Activated CD4-positive, alpha-beta memory T cell treated with anti-CD3 and anti-CD28 coated beads for 36 hours (primary cell): ENCODE results near the gene TMEM238. TPM values are rescaled to one million over a fixed set of nuclear protein-coding genes. Genes with fewer than 3 reads are reported as not detected.
"Not testable (repeated sequence)": the region's sequence is repeated elsewhere in the genome, so short reads cannot be mapped to it uniquely, and the experiment has no call there.

Experiments
- CTCF ChIA-PET: fragments of 350-600 bp; sonication (Branson Sonifier 250); formaldehyde crosslinking; loops from one replicate; lab custom pipeline; 2021; ENCODE audit warnings: antibody characterized with exemption, inconsistent platforms; lab: Charles Lee
- POLR2A ChIA-PET: fragments of 350-600 bp; sonication (Branson Sonifier 250); formaldehyde crosslinking; loops from one replicate; lab custom pipeline; 2021; ENCODE audit warnings: antibody characterized with exemption; lab: Charles Lee
- DNase-seq: peaks from one replicate; pipeline ENCODE4 v3.0.0-alpha.2; 2020
- H3K27ac Mint-ChIP-seq: one replicate; pipeline ENCODE4 v1.8.0; 2021; ENCODE audit warnings: mixed read lengths
- H3K27me3 Mint-ChIP-seq: one replicate; pipeline ENCODE4 v1.8.0; 2021; ENCODE audit warnings: mixed read lengths
- H3K36me3 Mint-ChIP-seq: one replicate; pipeline ENCODE4 v1.8.0; 2021; ENCODE audit warnings: mixed read lengths
- H3K4me1 Mint-ChIP-seq: one replicate; pipeline ENCODE4 v1.8.0; 2021; ENCODE audit warnings: low read depth, mixed read lengths
- H3K4me3 Mint-ChIP-seq: one replicate; pipeline ENCODE4 v1.8.0; 2021; ENCODE audit warnings: mild to moderate bottlenecking, mixed read lengths
- H3K9me3 Mint-ChIP-seq: one replicate; pipeline ENCODE4 v1.8.0; 2021; ENCODE audit warnings: mixed read lengths
- intact Hi-C: fragments of 100-400 bp; cut with micrococcal nuclease; formaldehyde crosslinking; loops from one replicate; pipeline ENCODE4 v1.15.1; 2023
- total RNA-seq, 2 experiments: library from RNA; stranded (reverse); gene quantifications; one replicate each; pipeline ENCODE4 v1.2.3, GENCODE V29; 2021

The TMEM238 gene
- total RNA-seq, 2 experiments from 2014 or later, result 6.3 to 7.0 TPM

DNA sequence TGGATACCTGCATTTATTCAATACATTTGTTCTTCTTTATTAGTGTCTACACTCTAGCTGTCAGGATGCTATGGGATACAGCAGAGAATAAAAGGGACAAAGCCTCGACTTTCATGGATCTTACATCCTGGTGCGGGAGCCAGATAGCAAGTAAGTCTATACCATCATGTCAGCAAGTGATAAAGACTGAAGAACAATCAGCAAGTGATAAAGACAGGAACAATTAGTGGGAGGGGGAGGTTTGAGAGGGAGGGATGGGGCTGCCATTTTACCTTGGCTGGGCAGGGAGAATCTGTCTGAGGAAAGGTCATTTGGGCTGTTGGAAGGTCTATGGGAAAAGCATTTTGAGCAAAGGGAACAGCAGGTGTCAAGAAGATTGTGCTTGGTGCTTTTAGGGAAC, 26.1 kb upstream of the TMEM238 start:
- peaks cover 26% of the 10 kb centered on the region for H3K4me1 Mint-ChIP-seq
- H3K27me3 Mint-ChIP-seq, result no peaks in the 10 kb centered on the region
- H3K9me3 Mint-ChIP-seq, result peaks cover 4% of the 10 kb centered on the region
- ChIA-PET POLR2A (interaction anchor here (1.1 kb wide), 1 partner anchor 14 kb away, joined by 3 read pairs; no protein-coding TSS in a partner anchor), CTCF (interaction anchor here (0.8 to 1.1 kb wide), 2 partner anchors 249 to 250 kb away, joined by 3 read pairs; no protein-coding TSS in a partner anchor)
- H3K36me3 Mint-ChIP-seq, result peaks cover 29% of the 10 kb centered on the region
- intact Hi-C loops, result no loop called here
- no peak overlapping the region for H3K27ac Mint-ChIP-seq
- DNase-seq, result no peak
- no peak overlapping the region for H3K4me3 Mint-ChIP-seq

DNA sequence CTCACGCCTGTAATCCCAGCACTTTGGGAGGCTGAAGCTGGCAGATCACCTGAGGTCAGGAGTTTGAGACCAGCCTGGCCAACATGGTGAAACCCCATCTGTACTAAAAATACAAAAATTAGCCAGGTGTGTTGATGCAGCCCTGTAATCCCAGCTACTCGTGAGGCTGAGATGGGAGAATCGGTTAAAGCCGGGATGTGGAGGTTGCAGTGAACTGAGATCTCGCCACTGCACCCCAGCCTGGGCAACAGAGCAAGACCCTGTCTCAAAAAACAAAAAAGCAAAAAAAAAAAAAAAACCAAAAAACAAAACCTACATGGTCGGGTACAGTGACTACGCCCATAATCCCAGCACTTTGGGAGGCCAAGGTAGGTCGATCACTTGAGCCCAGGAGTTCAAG, 25.1 kb upstream of the TMEM238 start:
- H3K4me3 Mint-ChIP-seq, result not testable (repeated sequence)
- H3K36me3 Mint-ChIP-seq, result peaks cover 31% of the 10 kb centered on the region
- POLR2A ChIA-PET, result interaction anchor here (0.9 to 1.8 kb wide), 5 partner anchors 10 to 129 kb away, joined by 3 to 8 read pairs (median 4); partner anchors contain the start of genes HSPBP1, KMT5C and TMEM238

DNA sequence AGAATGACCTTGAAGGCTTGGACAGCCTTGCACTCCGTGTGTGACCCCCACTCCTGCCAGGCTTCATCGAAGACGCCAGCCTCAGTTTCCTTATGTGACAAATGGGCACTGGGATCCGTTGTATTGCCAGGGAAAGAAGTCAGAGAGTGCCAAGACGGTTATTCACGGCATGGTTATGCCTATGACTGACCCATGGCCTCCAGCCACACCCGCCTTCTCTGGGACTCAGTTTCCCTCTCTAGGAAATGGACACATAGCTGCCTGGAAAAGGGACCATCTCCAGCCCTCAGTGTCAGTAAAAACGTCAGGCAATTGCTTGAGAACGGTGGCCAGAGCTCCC, 24.4 kb upstream of the TMEM238 start:
- ChIA-PET POLR2A (interaction anchor here (0.6 to 1.8 kb wide), 6 partner anchors 9 to 129 kb away, joined by 3 to 8 read pairs (median 4); partner anchors contain the start of genes HSPBP1, KMT5C and TMEM238), CTCF (interaction anchor here (0.9 to 1.7 kb wide), 4 partner anchors 10 to 105 kb away, joined by 3 to 6 read pairs (median 4); no protein-coding TSS in a partner anchor)
- DNase-seq, result no peak
- peak overlapping the region; percentile 97 for H3K27ac Mint-ChIP-seq
- H3K4me3 Mint-ChIP-seq, result peak overlapping the region; percentile 90
- H3K27me3 Mint-ChIP-seq, result no peaks in the 10 kb centered on the region
- H3K36me3 Mint-ChIP-seq, result peaks cover 36% of the 10 kb centered on the region
- H3K4me1 Mint-ChIP-seq, result peaks cover 26% of the 10 kb centered on the region
- intact Hi-C loops, result loop anchor here (1.0 to 2.0 kb wide), 3 partner anchors 23 to 149 kb away; partner anchors contain the start of genes KMT5C, PPP6R1 and RPL28
- H3K9me3 Mint-ChIP-seq, result peaks cover 4% of the 10 kb centered on the region

More for the DNA sequence above, 25.1 kb upstream of the TMEM238 start:
- CTCF ChIA-PET, result interaction anchor here (0.9 to 1.7 kb wide), 4 partner anchors 9 to 106 kb away, joined by 3 to 6 read pairs (median 4); no protein-coding TSS in a partner anchor
- Mint-ChIP-seq H3K4me1 (peaks cover 26% of the 10 kb centered on the region), H3K27ac (peak overlapping the region; percentile 60)
- H3K9me3 Mint-ChIP-seq, DNase-seq, H3K27me3 Mint-ChIP-seq: not testable (repeated sequence)
- intact Hi-C loops, result loop anchor here (2.0 kb wide), 1 partner anchor 70 kb away; the partner anchor contains the start of gene KMT5C

DNA sequence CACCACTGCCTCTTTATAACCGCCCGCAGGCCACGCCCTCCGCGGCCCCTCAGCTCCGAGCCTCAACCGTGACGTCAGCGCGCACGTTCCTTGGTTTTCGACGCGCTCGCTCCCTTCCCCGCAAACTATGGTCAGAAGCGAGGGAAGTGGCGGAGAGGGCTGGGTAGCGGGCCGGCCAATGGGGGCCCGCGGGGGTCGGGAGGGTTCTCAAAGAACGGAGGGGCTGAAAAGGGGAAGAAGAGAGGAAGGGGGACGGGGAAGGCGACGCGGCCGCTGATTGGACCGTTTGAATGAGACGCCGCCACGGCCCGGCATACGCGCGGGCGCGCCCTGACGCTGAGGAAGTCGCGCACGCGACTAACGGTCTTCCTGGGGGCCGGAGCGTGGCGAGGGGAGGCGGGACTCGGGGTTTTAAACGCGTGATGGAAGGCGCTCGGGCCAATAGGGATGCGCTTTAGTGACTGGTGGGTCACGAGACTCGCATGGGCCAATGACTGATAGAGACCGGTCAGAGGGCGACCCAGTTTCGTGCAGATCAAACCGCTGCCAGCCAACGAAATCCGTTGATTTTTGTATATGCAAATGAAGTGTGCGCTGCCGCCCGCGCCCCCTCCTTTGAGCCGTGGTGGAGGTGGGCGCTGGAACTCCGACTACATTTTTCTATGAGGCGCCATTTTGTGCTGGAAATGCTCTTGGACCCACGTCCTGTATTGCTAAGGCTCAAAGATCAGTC, 23.9 kb upstream of the TMEM238 start:
- peak overlapping the region; percentile 97 for H3K27ac Mint-ChIP-seq
- H3K4me1 Mint-ChIP-seq, result peaks cover 26% of the 10 kb centered on the region
- H3K36me3 Mint-ChIP-seq, result peaks cover 41% of the 10 kb centered on the region
- POLR2A ChIA-PET, result interaction anchor here (0.5 to 6.6 kb wide), 19 partner anchors 9 to 290 kb away, joined by 3 to 118 read pairs (median 6); partner anchors contain the start of genes FIZ1, ISOC2, KMT5C and PPP1R12C
- peaks cover 4% of the 10 kb centered on the region for H3K9me3 Mint-ChIP-seq
- peak overlapping the region; percentile 90 for H3K4me3 Mint-ChIP-seq
- DNase-seq, result peak; percentile 98
- H3K27me3 Mint-ChIP-seq, result no peaks in the 10 kb centered on the region
- intact Hi-C loops, result loop anchor here (1.0 to 2.0 kb wide), 4 partner anchors 10 to 149 kb away; partner anchors contain the start of genes KMT5C, PPP6R1 and RPL28
- CTCF ChIA-PET, result interaction anchor here (0.7 to 1.7 kb wide), 7 partner anchors 10 to 266 kb away, joined by 3 to 6 read pairs (median 4); partner anchors contain the start of gene KMT5C

DNA sequence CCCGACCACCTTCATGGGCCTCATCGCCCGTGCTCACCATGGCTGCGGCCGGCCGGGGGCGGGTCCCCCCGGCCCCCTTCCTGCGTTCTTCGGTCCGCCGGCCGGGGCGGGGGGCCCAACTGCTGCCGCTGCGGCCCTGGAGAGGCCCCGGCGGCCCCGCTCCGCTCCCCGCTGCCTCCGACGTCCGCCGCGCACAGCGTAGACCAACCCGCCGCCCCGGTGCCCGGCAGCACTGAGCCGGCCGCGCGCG, 23.4 kb upstream of the TMEM238 start, which contains the start of gene UBE2S:
Gene UBE2S, minus strand, starts transcription at position 239 of the 250 bp plus-strand sequence. Its CDS starts 199 bp downstream, at position 40.
- DNase-seq, H3K9me3 Mint-ChIP-seq, H3K27me3 Mint-ChIP-seq: not testable (repeated sequence)
- Mint-ChIP-seq H3K27ac (peak within 1 kb of the TSS; percentile 97), H3K4me3 (peak within 1 kb of the TSS; percentile 93), H3K36me3 (peaks cover 46% of the 10 kb centered on the region), H3K4me1 (peaks cover 26% of the 10 kb centered on the region)
- ChIA-PET CTCF (interaction anchor here (0.7 to 1.0 kb wide), 4 partner anchors 12 to 266 kb away, joined by 3 to 4 read pairs (median 4); partner anchors contain the start of gene KMT5C), POLR2A (interaction anchor here (0.6 to 6.6 kb wide), 15 partner anchors 9 to 290 kb away, joined by 3 to 118 read pairs (median 6); partner anchors contain the start of genes FIZ1, ISOC2, KMT5C and PPP1R12C)
- intact Hi-C loops, result loop anchor here (1.0 kb wide), 1 partner anchor 9 kb away; no protein-coding TSS in a partner anchor

DNA sequence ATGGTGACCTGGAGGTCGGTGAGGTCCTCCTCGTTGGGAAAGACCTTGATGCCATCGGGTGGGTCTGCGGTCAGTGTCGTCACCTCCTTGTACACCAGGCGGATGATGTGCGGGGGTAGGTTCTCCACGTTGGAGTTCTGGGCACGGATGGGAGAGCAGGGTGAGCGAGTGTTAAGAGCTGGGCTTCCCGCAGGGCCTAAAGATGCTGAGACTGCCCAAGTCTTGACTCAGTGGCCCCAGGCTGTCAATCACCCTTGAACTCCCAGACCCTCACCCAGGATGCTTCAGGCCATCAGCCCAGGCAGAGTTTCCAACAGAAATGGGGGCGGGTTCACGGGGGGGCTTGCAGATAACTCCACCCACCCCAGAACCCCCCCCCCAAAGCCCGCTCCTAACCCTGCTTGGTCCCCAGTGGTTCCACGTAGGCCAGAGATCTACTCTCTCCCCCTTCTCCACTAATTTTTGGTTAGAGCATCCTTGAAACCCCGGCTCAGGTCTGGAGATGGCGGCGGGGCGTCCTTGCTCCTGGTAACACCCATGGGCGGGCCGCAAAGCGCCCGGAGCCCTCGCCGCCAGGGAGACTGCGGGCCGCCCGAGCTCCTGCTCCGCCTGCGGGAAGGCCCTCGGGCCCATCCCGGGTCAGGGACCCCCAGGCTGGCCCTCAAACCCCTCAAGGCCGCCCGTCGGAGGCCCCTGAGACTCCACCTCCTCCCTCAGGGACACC, 22.9 kb upstream of the TMEM238 start:
- H3K27me3 Mint-ChIP-seq, result no peaks in the 10 kb centered on the region
- intact Hi-C loops, result loop anchor here (1.0 kb wide), 1 partner anchor 9 kb away; no protein-coding TSS in a partner anchor
- peak; percentile 33 for DNase-seq
- peaks cover 4% of the 10 kb centered on the region for H3K9me3 Mint-ChIP-seq
- H3K4me1 Mint-ChIP-seq, result peaks cover 26% of the 10 kb centered on the region
- ChIA-PET CTCF (interaction anchor here (0.7 to 1.0 kb wide), 4 partner anchors 12 to 266 kb away, joined by 3 to 4 read pairs (median 4); partner anchors contain the start of gene KMT5C), POLR2A (interaction anchor here (0.8 to 6.6 kb wide), 13 partner anchors 8 to 289 kb away, joined by 3 to 118 read pairs (median 7); partner anchors contain the start of genes ISOC2, KMT5C, PPP1R12C and PPP6R1)
- peaks cover 50% of the 10 kb centered on the region for H3K36me3 Mint-ChIP-seq
- H3K4me3 Mint-ChIP-seq, result peak overlapping the region; percentile 93
- H3K27ac Mint-ChIP-seq, result peak overlapping the region; percentile 83

DNA sequence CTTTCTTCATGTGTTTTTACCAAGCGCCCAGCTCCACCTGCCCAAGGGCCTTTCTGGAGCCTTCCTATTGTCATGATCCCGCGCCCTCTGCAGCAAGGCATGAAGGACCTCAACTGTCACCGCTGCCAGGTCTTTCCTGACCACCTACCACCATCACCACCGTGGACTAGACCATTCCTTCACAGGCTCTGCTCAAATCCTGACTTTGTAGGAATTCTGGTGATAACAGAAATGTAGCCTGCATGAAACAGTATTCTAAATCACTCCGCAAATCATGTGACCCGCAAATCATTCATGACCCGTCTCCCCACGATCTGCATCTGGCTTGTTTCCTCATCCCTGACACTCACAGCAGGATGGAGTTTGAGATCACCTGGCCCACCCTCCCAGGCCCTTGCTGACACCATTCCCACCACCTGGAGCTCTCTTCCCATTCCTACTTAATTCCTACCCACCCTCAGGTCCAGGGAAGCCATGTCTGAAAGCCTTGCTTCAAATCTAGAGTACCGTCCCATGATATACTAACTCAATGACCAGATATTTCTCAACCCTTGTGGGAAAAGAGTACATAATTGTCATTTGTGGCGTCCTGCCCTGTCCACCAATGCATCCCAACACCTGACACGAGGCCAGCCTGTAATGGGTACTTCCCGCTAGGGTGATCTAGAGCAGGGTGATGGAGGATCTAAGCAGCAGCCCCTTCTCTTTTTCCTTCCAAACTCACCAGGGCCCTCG, 22.2 kb upstream of the TMEM238 start:
- Mint-ChIP-seq H3K4me3 (peak overlapping the region; percentile 93), H3K27me3 (no peaks in the 10 kb centered on the region), H3K36me3 (peaks cover 54% of the 10 kb centered on the region), H3K27ac (peak overlapping the region; percentile 83), H3K4me1 (peaks cover 26% of the 10 kb centered on the region), H3K9me3 (peaks cover 4% of the 10 kb centered on the region)
- POLR2A ChIA-PET, result interaction anchor here (1.2 to 6.6 kb wide), 7 partner anchors 8 to 288 kb away, joined by 3 to 118 read pairs (median 10); partner anchors contain the start of genes ISOC2, KMT5C, PPP1R12C and RPL28
- CTCF ChIA-PET, result no interaction called here
- no peak for DNase-seq
- intact Hi-C loops, result no loop called here

DNA sequence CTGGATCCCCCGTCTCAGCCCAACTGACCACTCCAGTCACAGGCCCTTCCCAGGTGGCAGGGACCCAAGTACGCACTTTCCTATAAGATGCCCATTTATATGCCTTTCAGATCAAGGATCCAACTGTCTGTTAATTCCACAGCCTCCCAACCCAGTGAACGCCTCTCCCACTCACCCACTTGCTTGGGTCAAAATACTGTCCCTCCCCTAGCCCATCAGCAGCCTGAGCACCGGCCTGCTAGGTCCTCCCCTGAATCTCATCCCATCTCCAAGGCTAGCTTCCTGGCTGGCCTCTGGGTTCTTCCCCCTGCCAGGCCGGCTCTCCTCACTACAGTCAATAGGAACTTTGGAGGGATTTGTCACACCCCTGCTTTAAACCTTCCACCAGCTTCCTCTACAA, 21.5 kb upstream of the TMEM238 start:
- H3K9me3 Mint-ChIP-seq, result peaks cover 4% of the 10 kb centered on the region
- ChIA-PET POLR2A (interaction anchor here (1.2 to 6.6 kb wide), 2 partner anchors 19 to 56 kb away, joined by 3 to 118 read pairs; partner anchors contain the start of genes ISOC2, RPL28 and TMEM238), CTCF (no interaction called here)
- peak overlapping the region; percentile 93 for H3K4me3 Mint-ChIP-seq
- H3K27me3 Mint-ChIP-seq, result no peaks in the 10 kb centered on the region
- intact Hi-C loops, result no loop called here
- no peak overlapping the region for H3K27ac Mint-ChIP-seq
- peaks cover 26% of the 10 kb centered on the region for H3K4me1 Mint-ChIP-seq
- DNase-seq, result no peak
- H3K36me3 Mint-ChIP-seq, result peaks cover 58% of the 10 kb centered on the region

DNA sequence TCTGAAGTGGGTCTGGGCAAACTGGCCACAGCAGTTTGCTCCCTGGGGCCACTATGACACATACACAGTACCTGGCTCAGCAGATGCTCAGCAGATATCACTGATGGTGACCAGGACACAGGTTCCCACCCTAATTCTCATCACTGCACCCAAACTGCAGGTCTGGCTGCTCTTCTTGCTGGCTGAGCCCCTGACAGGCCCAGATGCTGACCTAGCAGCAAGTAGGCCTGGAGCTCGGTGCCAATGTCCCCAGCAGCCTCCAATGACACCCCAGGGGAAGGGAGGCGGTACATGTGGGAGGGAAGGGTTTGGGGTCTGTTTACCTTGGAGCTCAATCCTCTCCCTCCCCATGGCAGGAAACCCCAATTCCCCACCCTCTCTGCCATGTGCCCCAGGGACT, 18.4 kb upstream of the TMEM238 start:
- ChIA-PET POLR2A (interaction anchor here (6.6 kb wide), 1 partner anchor 16 kb away, joined by 118 read pairs; the partner anchor contains the start of genes RPL28 and TMEM238), CTCF (interaction anchor here (1.2 kb wide), 1 partner anchor 101 kb away, joined by 5 read pairs; no protein-coding TSS in a partner anchor)
- Mint-ChIP-seq H3K27me3 (no peaks in the 10 kb centered on the region), H3K4me3 (no peak overlapping the region), H3K27ac (no peak overlapping the region), H3K9me3 (no peaks in the 10 kb centered on the region), H3K4me1 (peaks cover 33% of the 10 kb centered on the region), H3K36me3 (peaks cover 51% of the 10 kb centered on the region)
- intact Hi-C loops, result no loop called here
- no peak for DNase-seq

DNA sequence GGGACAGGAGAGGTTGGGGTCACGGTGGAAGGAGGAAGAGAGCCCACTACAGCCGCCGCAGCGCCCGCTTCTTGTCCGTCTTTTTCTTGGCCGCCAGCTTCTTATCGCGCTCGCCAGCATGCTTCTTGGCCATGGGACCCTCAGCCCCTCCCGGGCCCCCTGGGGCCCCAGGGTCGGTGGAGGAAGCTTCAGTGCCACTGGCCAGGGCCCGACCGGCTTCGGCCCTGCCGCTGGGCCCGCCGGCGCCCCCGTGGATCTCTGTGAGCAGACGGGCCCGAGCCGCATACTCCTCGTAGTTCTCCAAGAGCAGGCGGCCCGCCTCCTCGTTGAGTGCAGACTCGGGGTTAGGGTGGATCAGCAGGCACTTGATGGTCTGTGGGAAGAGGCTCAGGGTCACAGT, 17.3 kb upstream of the TMEM238 start:
- CTCF ChIA-PET, H3K9me3 Mint-ChIP-seq, DNase-seq, intact Hi-C loops, H3K27me3 Mint-ChIP-seq, H3K27ac Mint-ChIP-seq, H3K4me3 Mint-ChIP-seq: not testable (repeated sequence)
- Mint-ChIP-seq H3K4me1 (peaks cover 31% of the 10 kb centered on the region), H3K36me3 (peaks cover 45% of the 10 kb centered on the region)
- POLR2A ChIA-PET, result interaction anchor here (6.6 kb wide), 1 partner anchor 14 kb away, joined by 118 read pairs; the partner anchor contains the start of genes RPL28 and TMEM238
